HepG2 (cell line): ENCODE data around the gene SUCLA2. TPM values are rescaled to one million over a fixed set of nuclear protein-coding genes. Genes with fewer than 3 reads are reported as not detected.

ENCODE experiments used
- ATAC-seq: fragments of 200-7000 bp; cut with Tn5 transposase; 3 replicates; pipeline ENCODE4 v1.9.1; 2020; ENCODE audit warnings: mild to moderate bottlenecking, moderate library complexity
- BruUV-seq: library from RNA; stranded (reverse); fragments of 400-500 nt; replicated peaks from 2 replicates; lab custom pipeline; 2021; lab: Mats Ljungman, UMichigan
- CTCF ChIA-PET: fragments of 300-600 bp; formaldehyde crosslinking; extraction: SDS; loops from one replicate; lab custom pipeline; 2021; ENCODE audit warnings: low total read pairs, inconsistent platforms, low intra/inter-chr PET ratio; lab: Yijun Ruan, JAX
- POLR2A ChIA-PET: fragments of 350-600 bp; sonication (Branson Sonifier 250); formaldehyde crosslinking; loops from one replicate; lab custom pipeline; 2020; ENCODE audit warnings: antibody characterized with exemption, inconsistent platforms; lab: Yijun Ruan, JAX
- DNase-seq: peaks from one replicate; pipeline ENCODE4 v3.0.0-alpha.2; 2015; ENCODE audit warnings: low spot score
- FAIRE-seq: peaks from 3 replicates; lab custom pipeline; 2011; peaks lifted over from hg19 to GRCh38; lab: Jason Lieb, UNC
- H2AFZ ChIP-seq: one replicate; pipeline ENCODE4 v1.6.1; 2011; ENCODE audit warnings: low read length, inconsistent platforms
- H3K27ac ChIP-seq: fragments of 300-600 bp; 3 replicates; pipeline ENCODE4 v1.8.0; 2011; ENCODE audit warnings: mixed run types, mild to moderate bottlenecking, mixed read lengths, low read length, inconsistent platforms; ENCODE audit not compliant: insufficient read depth; ENCODE audit errors: extremely low read length
- H3K27me3 ChIP-seq, 2 experiments: fragments of 200-600 bp in 1 of 2; 2 replicates in 1 of 2; 3 replicates in 1 of 2; pipeline versions ENCODE4 v1.6.0 to v1.8.0; 2011; ENCODE audit warnings: low read length in 2 of 2, mild to moderate bottlenecking in 2 of 2, moderate library complexity in 2 of 2, inconsistent platforms in 1 of 2; ENCODE audit not compliant: insufficient read depth in 2 of 2, control insufficient read depth in 1 of 2
- H3K36me3 ChIP-seq, 2 experiments: fragments of 200-600 bp in 1 of 2; replicated peaks in 1 of 2; 2 replicates in 1 of 2; 3 replicates in 1 of 2; pipeline versions ENCODE4 v1.5.1 to v1.8.0; 2011; ENCODE audit warnings: low read length in 2 of 2, inconsistent platforms in 1 of 2; ENCODE audit not compliant: insufficient read depth in 2 of 2, control insufficient read depth in 1 of 2
- H3K4me1 ChIP-seq: 2 replicates; pipeline ENCODE4 v1.5.1; 2012; ENCODE audit warnings: low read length, inconsistent platforms; ENCODE audit not compliant: insufficient read depth
- H3K4me2 ChIP-seq: 2 replicates; pipeline ENCODE4 v1.6.0; 2011; ENCODE audit warnings: low read depth, low read length, inconsistent platforms
- H3K4me3 ChIP-seq, 3 experiments: fragments of 200-600 bp in 1 of 3; sonication (generic), shearing (Covaris generic) in 1 of 3; replicated peaks in 1 of 3; 2 replicates each; pipeline ENCODE4 v1.5.1; 2011 to 2016; ENCODE audit warnings: low read length in 3 of 3, inconsistent platforms in 2 of 3, low read depth in 2 of 3, mild to moderate bottlenecking in 2 of 3, control low read depth in 1 of 3, mixed read lengths in 1 of 3; ENCODE audit not compliant: insufficient read depth in 1 of 3
- H3K79me2 ChIP-seq: one replicate; pipeline ENCODE4 v1.6.1; 2011; ENCODE audit warnings: low read length, inconsistent platforms; ENCODE audit not compliant: insufficient read depth
- H3K9ac ChIP-seq: 2 replicates; pipeline ENCODE4 v1.6.0; 2011; ENCODE audit warnings: mild to moderate bottlenecking, low read depth, low read length, inconsistent platforms; ENCODE audit not compliant: insufficient read depth
- H3K9me3 ChIP-seq: 2 replicates; pipeline ENCODE4 v1.5.1; 2012; ENCODE audit warnings: mild to moderate bottlenecking, low read length
- H4K20me1 ChIP-seq: 2 replicates; pipeline ENCODE4 v1.6.0; 2011; ENCODE audit warnings: inconsistent platforms, mild to moderate bottlenecking, low read length, moderate library complexity; ENCODE audit not compliant: insufficient read depth
- HNF4A ChIP-seq: sonication (generic); formaldehyde crosslinking; IDR thresholded peaks from 2 replicates; pipeline ENCODE4 v1.4.0; 2020; ENCODE audit warnings: missing genetic modification reagents
- PRPF4 ChIP-seq: fragments of 200-400 bp; formaldehyde crosslinking; IDR thresholded peaks from 2 replicates; pipeline ENCODE4 v1.6.1; 2016; ENCODE audit warnings: low read length, low read depth; ENCODE audit not compliant: poor library complexity, severe bottlenecking
- ZC3H4 ChIP-seq: sonication (generic); formaldehyde crosslinking; IDR thresholded peaks from 2 replicates; pipeline ENCODE4 v1.4.0; 2020; ENCODE audit warnings: missing genetic modification reagents, borderline replicate concordance
- ZNF674 ChIP-seq: sonication (generic); formaldehyde crosslinking; IDR thresholded peaks from 2 replicates; pipeline ENCODE4 v1.5.0; 2020; ENCODE audit warnings: low read depth, mild to moderate bottlenecking, missing genetic modification reagents
- ZNF740 ChIP-seq: sonication (generic); formaldehyde crosslinking; IDR thresholded peaks from 2 replicates; pipeline ENCODE4 v1.4.0; 2020; ENCODE audit warnings: missing genetic modification reagents
- WGBS: methylation state at CpG from one replicate; pipeline ENCODE4 v1.1.6; 2017; ENCODE audit warnings: low lambda C conversion rate; 5-methylcytosine and 5-hydroxymethylcytosine counted together
- in situ Hi-C: cut with HindIII; loops from 2 replicates; pipeline ENCODE4 v1.10.0; 2017; ENCODE audit warnings: low pct_unique_long_range_greater_than_20kb; ENCODE audit not compliant: extremely low pct_ligation_motif_present
- intact Hi-C: fragments of 100-400 bp; cut with micrococcal nuclease; formaldehyde crosslinking; loops from one replicate; pipeline ENCODE4 v1.10.0; 2022; ENCODE audit not compliant: unreplicated experiment
- polyA plus RNA-seq, 8 experiments: library from polyadenylated mRNA; depleted of rRNA in 3 of 8; stranded (reverse) in 7 of 8; unstranded in 1 of 8; fragments of >200 nt; fragmentation: Illumina TruSeq in 4 of 8; extraction: Trizol in 4 of 8; gene quantifications; 2 replicates each; pipeline versions ENCODE4 v1.2.1 to v1.2.3, GENCODE V29; 2011 to 2016; ENCODE audit warnings: low read depth in 4 of 8, missing spikeins in 1 of 8, mixed read lengths in 1 of 8; ENCODE audit not compliant: insufficient read depth in 1 of 8
- total RNA-seq, 5 experiments: library from RNA; depleted of rRNA; stranded (reverse); fragments of >200 nt; fragmentation: Illumina TruSeq; extraction: Trizol; gene quantifications; 2 replicates each; pipeline ENCODE4 v1.2.3, GENCODE V29; 2016; ENCODE audit warnings: low read depth in 1 of 5
- TF ChIP-seq, protein P1 (sequence below): sonication (generic); formaldehyde crosslinking; IDR thresholded peaks from 2 replicates; pipeline ENCODE4 v1.4.0; 2020; ENCODE audit warnings: missing genetic modification reagents, borderline replicate concordance

Gene SUCLA2
- total and polyA plus RNA-seq, 2 of the 13 experiments (the other 11 are each of a cell fraction or from before 2014, with no cell fraction given), result 28.4 to 77.1 TPM

DNA sequence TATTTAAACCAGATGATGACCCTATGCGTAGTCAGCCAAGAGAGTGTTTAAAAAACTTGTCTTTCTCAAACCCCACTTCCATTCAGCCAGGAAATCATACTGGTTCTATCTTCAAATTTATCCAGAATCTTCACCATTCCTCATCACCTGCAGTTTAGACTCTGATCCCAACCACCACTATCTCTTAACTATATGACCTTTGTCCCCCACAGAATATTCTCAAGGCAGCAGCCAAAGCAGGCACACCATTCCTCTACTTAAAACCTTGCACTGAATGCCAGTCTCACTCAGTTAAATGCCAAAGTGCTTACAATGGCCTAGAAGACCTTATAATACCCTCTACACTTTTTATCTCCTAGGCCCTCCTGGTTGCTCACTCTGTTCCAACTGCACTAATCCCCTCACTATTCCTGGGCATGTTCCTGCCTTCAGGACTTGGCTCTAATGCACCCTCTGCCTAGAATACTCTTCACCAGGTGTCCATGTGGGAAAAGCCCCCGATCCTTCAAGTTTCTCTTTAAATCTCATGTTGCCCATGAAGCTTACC, 10.1 kb downstream of the SUCLA2 start:
- Histone ChIP-seq H3K36me3 (peaks cover 2 to 41% of the 10 kb centered on the region in 2 experiments; a peak in 4 of 5 replicates), H3K4me2 (no peak overlapping the region), H4K20me1 (no peaks in the 10 kb centered on the region; the same call in 1 of the 2 replicates), H2AFZ (no peak overlapping the region), H3K9ac (no peak overlapping the region), H3K27ac (no peak overlapping the region), H3K27me3 (no peaks in the 10 kb centered on the region), H3K9me3 (no peaks in the 10 kb centered on the region), H3K79me2 (peaks cover 29% of the 10 kb centered on the region), H3K4me1 (peaks cover 20% of the 10 kb centered on the region), H3K4me3 (no peak overlapping the region)
- peak; percentile 43 for TF ChIP-seq HNF4A (CRISPR knock-in tag)
- TF ChIP-seq, protein P1, sequence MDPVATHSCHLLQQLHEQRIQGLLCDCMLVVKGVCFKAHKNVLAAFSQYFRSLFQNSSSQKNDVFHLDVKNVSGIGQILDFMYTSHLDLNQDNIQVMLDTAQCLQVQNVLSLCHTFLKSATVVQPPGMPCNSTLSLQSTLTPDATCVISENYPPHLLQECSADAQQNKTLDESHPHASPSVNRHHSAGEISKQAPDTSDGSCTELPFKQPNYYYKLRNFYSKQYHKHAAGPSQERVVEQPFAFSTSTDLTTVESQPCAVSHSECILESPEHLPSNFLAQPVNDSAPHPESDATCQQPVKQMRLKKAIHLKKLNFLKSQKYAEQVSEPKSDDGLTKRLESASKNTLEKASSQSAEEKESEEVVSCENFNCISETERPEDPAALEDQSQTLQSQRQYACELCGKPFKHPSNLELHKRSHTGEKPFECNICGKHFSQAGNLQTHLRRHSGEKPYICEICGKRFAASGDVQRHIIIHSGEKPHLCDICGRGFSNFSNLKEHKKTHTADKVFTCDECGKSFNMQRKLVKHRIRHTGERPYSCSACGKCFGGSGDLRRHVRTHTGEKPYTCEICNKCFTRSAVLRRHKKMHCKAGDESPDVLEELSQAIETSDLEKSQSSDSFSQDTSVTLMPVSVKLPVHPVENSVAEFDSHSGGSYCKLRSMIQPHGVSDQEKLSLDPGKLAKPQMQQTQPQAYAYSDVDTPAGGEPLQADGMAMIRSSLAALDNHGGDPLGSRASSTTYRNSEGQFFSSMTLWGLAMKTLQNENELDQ, result no peak
- CTCF ChIA-PET, result no interaction called here
- in situ Hi-C loops (no loop called here), intact Hi-C loops (no loop called here)
- ATAC-seq (peak; percentile 42), DNase-seq (no peak), FAIRE-seq (no peak)
- POLR2A ChIA-PET, result interaction anchor here (1.1 kb wide), 1 partner anchor 10 kb away, joined by 3 read pairs; the partner anchor contains the start of gene SUCLA2
- WGBS, result 96% methylated on average over 2 of the region's 2 CpGs
- BruUV-seq, result no TSS peak

DNA sequence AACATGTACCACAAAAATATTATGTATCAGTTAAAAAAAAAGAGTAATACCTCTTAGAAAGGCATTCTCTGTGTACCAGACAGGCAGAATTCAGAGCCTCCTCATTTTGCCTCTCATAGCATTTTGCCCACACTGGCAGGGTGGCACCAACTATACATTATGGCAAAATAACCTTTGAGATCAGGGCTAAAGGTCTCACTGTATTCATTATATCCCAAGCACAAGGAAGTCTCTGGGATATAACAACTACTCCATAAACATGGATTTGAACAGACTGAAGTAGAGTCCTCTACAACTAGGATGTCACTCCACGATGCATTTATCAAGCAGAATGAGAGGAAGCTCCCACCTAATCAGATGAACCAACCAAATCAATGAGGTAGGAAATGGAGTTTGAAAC, 10.6 kb downstream of the SUCLA2 start:
- Histone ChIP-seq H3K4me2 (no peak overlapping the region), H2AFZ (no peak overlapping the region), H4K20me1 (no peaks in the 10 kb centered on the region; the same call in 1 of the 2 replicates), H3K27me3 (no peaks in the 10 kb centered on the region), H3K4me3 (no peak overlapping the region), H3K36me3 (peaks cover 2 to 42% of the 10 kb centered on the region in 2 experiments; a peak in 4 of 5 replicates), H3K9ac (no peak overlapping the region), H3K79me2 (peaks cover 29% of the 10 kb centered on the region), H3K27ac (no peak overlapping the region), H3K4me1 (peaks cover 20% of the 10 kb centered on the region), H3K9me3 (no peaks in the 10 kb centered on the region)
- 100% methylated on average over 1 of the region's 1 CpG for WGBS
- no peak; the same call in 2 of the 3 replicates for ATAC-seq
- DNase-seq, result no peak
- FAIRE-seq, result no peak
- intact Hi-C loops, result no loop called here
- CTCF ChIA-PET, result no interaction called here
- in situ Hi-C loops, result no loop called here
- POLR2A ChIA-PET, result interaction anchor here (1.1 kb wide), 1 partner anchor 11 kb away, joined by 3 read pairs; the partner anchor contains the start of gene SUCLA2
- TF ChIP-seq ZNF674, result no peak
- no peak for TF ChIP-seq ZNF740 (CRISPR knock-in tag)
- TF ChIP-seq PRPF4, result no peak
- no peak for TF ChIP-seq ZC3H4
- BruUV-seq, result no TSS peak
